Dedifferentiated amniotic fluid mesenchymal stem cell (primary cell): ENCODE results near the gene ZNF768.
A peak's percentile ranks its signal among the peaks of the same experiment; 100 is the strongest.
"Not testable (repeated sequence)": the region's sequence is repeated elsewhere in the genome, so short reads cannot be mapped to it uniquely, and the experiment has no call there.

ENCODE experiments used
- DNase-seq: peaks from one replicate; pipeline ENCODE4 v3.0.0-alpha.2; 2016; ENCODE audit errors: extremely low spot score

The ZNF768 gene

DNA sequence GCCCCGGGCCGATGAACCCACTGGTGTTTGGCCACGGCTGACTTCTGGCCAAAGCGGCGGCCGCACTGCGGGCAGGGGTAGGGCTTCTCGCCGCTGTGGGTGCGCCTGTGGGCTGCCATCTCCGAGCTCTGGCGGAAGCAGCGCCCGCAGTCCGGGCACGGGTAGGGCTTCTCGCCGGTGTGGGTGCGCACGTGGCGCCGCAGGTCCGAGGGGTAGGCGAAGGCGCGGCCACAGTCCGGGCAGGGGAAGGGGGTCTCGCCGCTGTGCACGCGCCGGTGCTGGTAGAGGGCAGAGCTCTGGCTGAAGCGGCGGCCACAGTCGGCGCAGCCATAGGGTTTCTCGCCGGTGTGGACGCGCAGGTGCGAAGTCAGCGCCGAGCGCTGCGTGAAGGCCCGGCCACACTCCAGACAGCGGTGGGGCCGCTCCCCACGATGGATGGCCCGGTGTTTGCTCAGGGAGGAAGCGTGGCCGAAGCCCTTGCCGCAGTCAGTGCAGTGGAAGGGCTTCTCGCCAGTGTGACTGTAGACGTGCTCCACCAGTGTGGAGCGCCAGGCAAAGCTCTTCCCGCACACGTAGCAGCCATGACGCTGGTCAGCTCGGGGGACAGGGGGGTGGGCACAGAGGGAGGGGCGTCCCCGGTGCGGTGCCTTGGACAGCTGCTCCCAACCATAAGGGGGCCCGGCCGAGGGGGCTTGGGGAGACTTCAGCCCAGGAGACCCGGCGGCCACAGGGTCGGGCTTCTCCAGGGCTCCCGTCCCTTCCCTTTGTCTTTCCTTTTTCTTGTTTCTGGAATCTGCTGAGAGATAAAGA is 29.2 kb upstream of the ZNF768 start:
- no peak for DNase-seq

DNA sequence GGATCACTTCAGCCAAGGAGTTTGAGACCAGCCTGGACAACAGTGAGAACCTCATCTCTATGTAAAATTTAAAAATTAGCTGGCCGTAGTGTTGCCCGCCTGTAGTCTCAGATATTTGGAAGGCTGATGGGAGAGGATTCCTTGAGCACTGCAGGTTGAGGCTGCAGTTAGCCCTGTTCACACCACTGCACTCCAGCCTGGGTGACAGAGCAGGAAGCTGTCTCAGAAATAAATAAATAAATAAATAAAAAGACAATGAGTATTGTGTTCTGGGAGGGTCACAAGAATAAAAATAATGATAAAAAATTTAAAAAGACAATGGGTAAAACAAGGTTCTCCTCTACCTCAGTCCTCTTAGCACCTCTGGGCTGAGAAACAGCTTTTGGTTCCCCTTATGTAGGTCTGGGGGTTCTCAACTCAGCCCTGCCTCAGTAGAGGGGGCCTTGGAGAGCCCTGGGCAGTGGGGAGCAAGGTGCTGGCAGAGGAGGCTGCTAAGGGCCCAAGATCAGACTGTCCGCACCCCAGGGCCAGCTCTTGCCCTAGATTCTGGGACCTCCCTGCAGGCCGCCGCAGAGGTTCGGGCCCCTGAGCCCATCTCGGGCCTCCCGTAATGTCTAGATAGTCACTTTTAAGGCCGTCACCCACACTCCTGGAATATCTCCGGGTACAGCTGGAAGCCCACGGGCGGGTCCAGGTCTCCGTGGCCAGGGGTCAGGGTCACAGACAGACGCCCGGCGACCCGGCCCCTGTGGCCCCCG is 28.4 kb upstream of the ZNF768 start:
- DNase-seq: no peak

DNA sequence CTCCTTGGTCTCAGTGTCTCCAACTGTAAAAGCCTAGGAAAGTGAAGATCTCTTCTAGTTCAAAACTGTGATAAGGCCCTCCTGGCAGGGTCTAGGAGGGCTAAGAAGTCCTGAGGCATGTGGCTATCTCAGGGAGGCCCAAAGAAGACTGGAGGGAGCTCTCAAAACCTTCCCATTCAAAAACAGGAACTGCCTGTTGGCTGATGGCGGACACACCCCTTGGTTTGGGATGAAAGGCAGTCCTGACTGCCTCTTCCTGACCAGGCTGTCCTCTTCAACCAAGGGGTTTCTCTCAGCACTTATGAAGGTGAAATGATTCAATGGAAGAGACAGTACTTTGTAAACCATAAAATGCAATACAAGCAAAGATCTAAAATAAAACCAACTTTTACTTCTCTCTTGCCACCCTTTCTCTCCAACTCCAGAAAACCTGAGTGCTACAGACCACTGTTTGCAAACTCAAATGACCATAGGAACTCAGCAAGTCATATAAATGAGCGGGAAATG is 27.1 kb upstream of the ZNF768 start:
- no peak for DNase-seq

DNA sequence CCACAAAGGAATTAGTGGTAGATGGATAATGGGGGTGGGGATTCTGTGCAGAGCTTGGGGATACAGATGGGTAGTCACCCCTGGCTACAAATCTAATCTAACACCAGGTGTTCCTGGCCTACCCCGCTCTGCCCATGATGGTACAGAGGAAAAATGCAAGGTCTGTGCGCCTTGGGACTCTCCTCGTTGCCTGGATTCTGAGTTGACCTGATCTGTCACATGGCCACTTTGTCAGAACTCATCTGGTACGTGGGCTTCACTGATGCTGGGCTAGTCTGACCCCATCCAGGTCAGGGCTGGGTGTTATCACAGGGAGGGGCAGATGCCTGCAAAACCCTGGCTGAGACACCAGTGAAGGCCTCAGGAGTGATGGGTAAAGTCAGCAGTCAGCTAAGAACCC is 26.6 kb upstream of the ZNF768 start:
- no peak for DNase-seq

DNA sequence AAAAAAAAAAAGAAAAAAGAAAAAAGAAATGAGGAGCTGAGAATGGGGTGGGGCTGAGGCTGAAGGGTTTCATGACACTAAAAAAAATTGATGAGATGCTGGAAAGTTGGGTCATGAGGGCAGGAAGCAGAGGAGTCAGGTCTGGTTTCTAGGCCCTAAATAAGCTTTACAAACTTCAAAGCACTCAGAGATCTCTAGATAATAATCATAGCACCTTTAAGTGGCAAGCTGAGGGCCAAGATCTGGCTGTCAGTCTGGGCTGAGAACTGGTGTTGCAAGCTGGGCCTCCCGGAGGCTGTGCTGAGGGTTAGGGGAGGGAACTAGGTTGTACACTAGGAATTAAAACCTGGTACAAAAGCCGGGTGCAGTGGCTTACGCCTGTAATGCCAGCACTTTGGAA is 25.4 kb upstream of the ZNF768 start:
- DNase-seq: no peak

DNA sequence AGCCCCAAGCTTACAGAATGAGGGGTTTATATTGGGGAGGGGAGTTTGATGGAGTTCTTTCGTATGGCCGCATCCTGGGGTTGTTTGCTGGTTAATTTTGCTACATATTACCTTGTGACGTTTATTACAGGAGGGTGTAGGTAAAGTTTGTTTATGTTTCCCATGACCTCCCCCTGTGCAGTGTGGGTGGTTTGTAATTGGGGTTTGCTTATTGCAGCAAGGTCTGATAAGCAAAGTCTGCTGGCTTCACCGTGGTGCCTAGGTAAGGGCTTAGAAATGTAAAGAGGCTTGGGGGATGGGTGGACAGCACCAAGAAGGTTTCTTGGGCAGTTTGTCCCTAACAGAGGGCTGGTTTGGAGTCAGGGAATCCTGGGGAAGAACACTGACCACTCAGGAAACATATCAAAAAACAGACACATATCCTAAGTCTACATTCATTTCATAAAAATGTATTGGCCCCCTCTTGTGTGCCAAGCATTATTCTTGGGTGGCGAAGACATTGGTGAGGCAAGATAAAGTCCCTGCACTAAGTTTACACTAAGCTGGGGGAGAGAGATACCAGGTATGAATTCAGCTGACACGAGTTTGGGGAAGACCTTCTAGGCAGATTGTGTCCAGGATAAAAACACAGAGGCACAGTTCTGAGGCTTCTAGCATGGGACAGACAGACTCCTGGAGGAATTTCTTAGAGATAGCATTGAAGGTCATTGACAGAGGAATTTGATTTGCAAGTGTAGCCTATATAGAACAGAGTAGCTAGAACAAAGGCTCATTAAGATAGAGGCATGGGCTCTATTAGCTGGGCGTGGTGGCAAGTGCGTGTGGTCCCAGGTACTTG is 22.3 kb upstream of the ZNF768 start:
- DNase-seq: no peak

DNA sequence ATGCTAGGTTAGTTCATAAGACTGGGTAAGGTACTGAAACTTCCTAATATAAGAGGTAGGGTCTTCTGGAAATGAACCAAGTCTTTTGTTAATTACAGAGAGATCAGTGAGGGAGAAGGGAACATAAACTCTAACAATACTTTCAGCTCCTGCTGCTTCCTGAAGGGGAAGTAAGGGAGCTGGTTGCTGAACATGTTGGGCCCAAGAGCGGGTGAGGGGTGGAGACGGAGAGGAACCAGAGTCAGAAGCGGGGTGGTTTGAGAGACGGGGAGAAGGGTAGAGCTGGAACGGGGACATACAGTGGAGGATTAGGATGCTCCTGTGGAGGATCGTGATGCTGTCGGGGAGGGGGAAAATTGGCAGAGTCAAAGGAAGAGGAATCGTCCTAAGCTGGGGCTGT is 19.7 kb upstream of the ZNF768 start:
- DNase-seq: no peak

DNA sequence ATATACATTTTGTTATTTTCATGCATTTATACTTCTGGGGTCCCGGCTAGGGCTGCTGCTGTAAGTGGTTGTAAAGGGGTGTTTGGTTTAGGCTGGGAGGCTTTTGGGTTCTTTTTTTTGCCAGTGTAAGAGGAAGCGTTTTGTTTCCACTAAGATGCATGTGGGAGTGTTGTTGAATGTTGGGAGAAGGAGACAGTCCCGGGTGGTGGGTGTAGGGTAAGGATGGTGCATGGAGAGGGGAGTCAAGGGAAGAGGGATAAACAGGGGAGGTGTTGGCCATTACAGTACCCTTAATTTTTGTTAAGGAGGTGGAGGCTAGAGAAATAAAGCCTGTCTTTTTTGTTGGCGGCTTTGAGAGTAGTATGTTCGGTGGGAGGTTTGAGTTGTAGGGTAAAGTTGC is 16.7 kb upstream of the ZNF768 start:
- no peak for DNase-seq

DNA sequence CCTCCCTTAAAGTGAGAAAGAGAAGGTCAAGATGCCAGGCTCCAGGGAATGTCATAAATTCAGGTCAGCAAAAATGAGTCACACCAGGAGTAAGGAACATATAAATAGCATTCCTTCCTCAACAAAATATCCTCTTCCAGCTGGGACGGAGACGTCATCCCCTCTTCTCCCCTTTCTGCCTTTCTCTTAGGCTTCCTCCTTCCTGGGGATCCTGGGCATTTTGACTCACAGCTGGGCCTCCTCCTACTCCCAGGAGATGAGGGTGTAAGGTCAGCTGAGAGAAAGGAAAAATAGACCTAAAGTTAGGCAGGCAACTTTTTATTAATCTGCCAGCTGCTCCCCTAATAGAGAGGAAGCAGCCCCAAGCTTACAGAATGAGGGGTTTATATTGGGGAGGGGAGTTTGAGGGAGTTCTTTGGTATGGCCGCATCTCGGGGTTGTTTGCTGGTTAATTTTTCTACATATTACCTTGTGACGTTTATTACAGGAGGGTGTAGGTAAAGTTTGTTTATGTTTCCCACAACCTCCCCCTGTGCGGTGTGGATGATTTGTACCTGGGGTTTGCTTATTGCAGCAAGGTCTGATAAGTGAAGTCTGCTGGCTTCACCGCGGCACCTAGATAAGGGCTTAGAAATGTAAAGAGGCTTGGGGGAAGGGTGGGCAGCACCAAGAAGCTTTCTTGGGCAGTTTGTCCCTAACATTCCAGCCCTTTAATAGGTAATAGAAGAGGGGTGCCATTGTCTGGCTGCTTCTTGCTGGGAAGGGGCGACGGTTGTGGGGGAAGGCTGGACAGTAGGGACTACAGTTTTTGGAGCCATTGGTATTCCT is 15.3 kb upstream of the ZNF768 start:
- no peak for DNase-seq

DNA sequence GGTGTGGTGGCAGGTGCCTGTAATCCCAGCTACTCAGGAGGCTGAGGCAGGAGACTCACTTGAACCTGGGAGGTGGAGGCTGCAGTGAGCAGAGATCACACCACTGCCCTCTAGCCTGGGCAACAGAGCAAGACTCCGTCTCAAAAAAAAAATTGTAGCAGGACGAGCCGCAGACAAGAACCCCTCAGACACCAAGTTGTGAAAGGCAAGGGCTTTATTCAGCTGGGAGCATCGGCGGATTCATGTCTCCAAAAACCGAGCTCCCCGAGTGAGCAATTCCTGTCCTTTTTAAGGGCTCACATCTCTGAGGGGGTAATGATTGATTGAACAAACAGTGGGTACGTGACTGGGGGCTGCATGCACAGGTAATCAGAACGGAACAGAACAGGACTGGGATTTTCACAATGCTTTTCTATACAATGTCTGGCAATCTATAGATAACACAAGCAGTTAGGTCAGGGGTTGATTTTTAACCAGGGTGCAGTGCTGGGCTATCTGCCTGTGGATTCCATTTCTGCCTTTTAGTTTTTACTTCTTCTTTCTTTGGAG is 14.6 kb upstream of the ZNF768 start:
- DNase-seq: not testable (repeated sequence)

DNA sequence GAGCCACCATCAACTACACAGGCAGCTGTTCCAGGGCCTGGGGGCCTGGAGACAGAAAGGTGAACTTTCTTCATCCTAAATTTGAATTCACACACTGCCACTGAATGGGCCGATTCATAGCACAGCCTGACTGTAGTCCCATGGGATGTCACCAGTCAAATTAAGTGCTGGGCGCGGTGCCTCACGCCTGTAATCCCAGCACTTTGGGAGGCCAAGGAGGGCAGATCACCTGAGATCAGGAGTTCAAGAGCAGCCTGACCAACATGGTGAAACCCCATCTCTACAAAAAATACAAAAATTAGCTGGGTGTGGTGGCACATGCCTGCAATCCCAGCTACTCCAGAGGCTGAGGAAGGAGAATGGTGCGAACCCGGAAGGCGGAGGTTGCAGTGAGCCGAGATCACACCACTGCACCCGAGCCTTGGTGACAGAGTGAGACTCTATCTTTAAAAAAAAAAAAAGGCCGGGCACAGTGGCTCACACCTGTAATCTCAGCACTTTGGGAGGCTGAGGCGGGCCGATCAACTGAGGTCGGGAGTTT is 13.7 kb upstream of the ZNF768 start:
- not testable (repeated sequence) for DNase-seq

DNA sequence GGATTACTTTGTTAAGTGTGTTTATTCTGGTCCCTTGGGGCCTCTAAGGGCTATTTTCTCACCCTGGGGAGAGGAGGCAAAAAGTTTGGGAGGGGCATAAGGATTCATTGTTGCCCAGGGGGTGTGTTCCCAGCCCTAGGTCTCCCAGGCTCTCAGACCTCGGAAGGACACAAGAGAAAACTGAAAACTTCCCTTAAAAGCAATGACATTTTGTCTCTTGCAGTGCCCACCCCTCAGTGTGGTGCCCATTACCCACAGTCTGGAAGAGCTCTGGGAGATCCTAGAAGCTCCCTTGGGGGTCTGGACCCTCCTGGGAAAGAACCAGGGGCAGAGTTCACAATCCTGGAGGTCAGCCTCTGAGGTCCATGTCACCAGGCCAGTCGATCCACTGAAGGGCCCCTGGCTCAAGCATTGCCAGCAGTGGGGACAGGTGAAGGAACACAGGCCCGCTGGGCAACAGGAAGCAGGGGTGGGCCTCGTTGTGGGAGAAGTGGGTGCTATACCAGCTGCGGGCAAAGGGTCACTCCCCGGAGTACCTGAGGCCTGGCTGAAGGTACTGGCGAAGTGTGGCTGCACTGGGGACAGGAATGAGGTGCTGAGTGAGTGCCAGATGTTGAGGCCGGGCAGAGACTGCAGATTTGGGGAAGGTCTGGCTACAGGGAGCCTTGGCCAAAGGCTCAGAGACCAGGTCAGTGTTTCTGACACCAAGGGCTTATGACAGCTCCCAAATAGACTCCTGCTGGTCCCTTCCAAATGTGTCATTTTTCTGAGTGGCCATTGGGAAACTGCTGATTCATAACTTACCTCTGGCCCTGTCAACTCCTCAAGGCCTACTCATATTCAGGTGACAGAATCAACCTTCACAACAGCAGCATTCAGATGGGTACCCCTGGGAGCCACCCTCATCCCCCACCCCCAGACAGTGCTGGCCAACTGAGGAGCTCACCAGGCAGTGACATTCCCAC is 12.9 kb upstream of the ZNF768 start:
- DNase-seq: no peak

DNA sequence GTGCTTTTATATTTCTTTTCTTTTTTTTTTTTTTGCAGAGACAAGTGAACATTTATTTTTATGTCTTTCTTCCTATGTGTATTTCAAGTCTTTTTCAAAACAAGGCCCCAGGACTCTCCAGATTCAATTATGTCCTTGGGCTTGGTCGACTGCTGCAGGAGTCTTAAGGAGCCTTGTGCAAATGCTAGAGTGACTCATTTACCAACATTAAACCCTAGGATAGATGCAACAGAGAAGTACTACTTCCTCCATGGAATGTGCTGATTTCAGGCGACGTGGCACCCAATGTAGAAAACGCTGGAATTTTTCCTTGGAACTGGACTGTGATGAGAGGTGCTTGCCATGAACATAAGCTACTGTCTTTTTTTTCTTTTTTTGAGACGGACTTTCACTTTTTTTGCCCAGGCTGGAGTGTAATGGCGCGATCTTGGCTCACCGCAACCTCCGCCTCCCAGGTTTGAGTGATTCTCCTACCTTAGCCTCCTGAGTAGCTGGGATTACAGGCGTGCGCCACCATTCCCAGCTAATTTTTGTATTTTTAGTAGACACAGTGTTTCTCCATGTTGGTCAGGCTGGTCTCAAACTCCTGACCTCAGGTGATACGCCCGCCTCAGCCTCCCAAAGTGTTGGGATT is 10.1 kb upstream of the ZNF768 start:
- not testable (repeated sequence) for DNase-seq

DNA sequence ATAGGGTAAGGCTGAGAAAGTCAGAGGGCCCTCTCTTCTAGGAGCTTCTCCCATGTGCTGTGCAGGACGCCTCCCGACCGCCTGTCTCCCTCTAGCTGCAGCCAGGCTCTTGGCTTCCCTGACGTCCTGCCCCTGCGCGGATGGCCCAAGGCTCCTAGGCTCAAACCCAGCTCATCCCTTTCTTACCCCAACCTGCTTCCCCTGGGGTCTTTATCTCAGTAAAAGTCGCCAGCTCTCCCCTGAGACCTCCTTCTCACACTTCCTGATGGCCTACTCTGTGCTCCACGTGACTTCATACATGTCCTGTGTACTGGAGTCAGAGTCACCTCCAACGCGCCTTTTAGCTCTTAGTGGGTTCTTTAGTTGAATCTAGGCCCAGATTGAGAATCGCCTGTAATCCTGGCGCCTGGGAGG is 9.4 kb upstream of the ZNF768 start:
- DNase-seq: no peak

DNA sequence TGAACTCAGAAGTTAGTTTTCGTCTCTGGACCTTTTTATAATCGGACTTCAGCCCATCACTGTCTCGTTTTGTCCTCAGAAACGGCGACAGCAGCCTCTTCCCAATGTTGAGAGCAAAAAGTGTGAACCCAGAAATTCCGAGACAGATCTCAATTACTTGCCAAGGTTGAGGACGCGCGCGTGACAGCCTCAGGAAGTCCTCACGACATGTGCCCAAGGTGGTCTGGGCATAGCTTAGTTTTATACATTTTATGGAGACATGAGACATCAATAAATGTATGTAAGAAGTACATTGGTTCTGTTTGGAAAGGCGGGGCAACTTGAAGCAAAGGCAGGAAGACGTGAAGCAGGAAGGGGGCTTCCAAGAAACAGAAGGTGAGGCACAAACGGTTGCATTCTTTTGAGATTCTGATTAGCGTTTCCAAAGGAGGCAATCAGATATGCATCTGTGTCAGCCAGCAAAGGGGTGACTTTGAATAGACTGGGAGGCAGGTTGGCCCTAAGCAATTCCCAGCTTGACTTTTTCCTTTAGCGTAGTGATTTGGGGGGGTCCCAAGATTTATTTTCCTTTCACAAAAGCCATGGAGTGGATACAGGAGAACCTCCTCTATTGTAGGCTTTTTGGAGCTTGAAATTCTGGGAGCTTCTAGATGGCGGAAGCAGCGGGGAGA is 8.9 kb upstream of the ZNF768 start:
- no peak for DNase-seq

DNA sequence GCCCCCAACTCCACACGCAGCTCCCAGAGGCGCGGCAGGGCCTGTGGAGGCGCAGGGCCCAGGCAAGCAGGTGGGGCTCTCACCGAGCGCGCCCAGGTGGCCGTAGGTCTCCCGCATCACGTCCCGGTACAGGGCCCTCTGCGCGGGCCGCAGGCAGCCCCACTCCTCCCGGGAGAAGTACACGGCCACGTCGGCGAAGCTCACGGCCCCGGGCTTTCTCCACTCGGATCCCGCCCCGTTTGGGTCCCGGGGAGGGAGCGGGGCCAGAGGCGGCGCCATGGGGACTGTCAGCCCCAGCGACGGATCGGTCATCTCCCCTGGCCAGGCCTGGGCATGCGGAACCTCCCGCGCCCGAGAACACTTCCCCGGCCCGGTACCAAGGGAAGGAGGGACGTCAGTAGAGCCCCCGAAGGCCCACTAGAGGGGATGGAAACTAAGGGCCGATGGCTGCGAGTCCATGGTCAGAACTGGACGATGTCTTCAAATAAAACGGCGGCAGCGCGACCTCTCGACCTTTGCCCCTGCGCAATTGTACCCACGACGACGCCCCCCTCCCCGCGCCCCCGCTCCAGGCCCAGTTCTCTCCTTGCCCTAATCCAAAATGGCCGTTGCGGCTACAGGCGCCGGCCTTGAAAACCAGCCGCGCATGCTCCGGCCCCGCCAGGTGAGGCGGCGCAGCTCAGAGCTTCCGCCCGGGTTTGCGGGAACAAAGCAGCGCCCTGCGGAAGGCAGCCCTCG is 8.2 kb upstream of the ZNF768 start, which contains the start of gene ZNF747:
Gene ZNF747, minus strand, starts transcription at position 491 of the 738 bp plus-strand sequence. Its CDS starts 179 bp downstream, at position 312.
- peak; percentile 43 for DNase-seq

DNA sequence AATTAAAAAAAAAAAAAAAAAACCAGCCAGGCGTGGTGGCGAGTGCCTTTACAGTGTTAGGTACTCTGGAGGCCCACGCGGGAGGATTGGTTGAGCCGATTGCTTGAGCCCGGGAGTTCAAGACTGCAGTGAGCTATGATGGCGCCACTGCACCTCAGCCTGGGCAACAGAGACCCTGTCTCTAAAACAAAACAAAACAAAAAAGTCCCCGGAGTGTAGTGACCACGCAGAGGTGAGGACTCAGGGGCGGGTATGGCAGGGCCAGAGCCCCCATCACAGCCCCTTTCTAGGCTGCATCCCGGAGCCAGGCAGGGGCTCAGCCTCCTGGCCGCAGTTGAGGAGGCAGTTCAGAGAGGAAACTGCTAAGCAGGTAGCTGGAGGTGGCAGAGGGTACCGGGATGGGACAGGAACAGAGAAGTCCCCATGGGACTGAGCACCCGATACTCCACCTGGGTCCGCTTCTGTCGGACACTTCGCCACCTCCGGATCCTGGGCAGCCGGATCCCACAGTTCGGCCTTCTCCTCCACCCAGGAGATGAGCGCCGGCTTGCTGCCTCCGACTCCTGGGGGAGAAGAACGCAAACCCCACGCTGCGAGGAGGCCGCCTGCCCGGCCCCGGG is 7.5 kb upstream of the ZNF768 start:
- no peak for DNase-seq
